IPS-NIHi7 (cell line): ENCODE data around the gene SNX32.

ENCODE experiments used
- DNase-seq: peaks from one replicate; pipeline ENCODE4 v3.0.0; 2012; ENCODE audit warnings: mixed read lengths; ENCODE audit errors: extremely low spot score

Gene SNX32

DNA sequence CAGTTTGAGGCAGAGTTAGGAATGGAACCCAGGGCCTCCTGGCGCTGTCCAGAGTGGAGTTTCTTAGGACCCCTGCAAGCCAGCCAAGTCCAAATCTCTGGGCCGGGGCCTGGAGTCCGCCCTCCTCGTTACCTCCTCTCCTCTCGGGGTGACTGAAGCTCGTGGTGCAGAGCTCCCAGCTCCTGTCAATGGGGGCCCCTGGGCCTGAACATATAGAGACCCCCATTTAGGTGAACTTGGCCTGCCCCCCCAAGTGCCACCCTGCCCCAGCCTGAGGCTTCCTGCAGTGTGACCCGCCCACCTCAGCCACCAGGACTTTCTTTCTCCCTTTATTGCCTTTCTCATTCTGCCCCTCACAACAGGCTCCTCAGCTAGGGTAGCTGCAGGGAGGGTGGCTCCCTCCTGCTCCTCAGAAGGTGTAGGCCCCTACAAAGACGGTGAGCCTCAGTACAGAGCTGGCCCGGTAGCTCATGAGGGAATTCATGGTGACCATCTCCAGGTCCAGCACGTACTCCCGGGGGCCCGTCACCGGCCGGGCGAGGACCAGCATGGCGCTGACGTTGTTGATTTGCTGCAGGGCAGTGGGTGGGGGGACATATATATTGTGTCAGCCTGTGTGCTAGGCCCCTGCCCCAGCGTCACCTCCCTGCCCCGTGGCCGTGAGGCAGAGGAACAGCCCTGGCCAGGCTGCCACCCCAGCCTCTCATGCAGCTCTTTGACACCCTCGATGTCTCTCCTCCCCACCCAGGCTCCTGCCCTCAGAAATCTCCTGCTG, 32.9 kb downstream of the SNX32 start:
- no peak for DNase-seq

GRCh38 chr11:65867284-65868071, 33.7 kb downstream of the SNX32 start:
- peak; percentile 55 for DNase-seq

DNA sequence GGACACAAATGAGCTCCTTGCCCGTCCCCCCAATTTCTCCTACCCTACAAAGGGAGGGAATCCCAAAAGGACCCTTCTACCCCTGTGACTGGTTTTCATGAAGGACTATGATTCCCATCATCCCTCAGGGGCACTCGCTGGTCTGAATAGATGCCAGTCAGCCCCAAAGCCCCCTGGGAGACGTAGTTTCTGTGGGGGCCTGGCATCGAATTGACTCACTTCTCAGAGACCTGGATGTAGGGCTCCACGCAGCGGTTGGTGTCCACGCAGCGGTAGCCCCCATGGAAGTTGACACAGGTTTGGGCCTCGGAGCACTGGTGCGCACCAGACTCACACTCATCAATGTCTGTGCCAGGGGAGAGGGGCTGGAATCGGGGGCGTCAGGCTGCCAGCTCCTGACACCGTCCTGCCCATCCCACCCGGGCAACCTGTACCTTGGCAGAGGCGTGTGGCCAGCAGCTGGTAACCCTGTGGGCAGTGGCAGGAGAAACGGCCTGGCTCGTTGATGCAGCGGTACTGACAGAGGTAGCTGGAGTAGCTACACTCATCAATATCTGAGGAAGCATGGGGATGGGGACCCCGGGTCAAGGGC, 34.4 kb downstream of the SNX32 start:
- DNase-seq = peak; percentile 78

DNA sequence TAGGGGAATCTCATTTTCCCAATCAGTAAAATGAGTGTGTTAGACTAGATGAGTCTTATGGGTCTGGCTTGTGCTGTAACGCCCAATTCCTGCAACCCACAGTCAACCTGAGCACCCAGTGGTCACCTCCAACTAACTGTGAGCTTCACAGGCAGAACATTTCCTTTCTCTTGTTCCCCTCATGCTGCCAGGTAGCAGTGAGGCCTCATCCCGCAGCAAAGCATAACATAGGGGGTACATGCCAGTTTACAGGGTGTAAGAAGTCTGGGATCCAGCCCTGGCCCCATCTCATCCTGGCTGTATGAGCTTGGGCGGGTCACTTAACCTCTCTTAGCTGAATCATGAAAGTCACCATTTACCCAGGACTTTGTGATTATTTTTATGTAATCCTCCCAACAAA, 35.1 kb downstream of the SNX32 start:
- DNase-seq = no peak

- DNase-seq = no peak
These were observed 36.0 kb downstream of the SNX32 start for GRCh38 chr11:65869643-65870306.

DNA sequence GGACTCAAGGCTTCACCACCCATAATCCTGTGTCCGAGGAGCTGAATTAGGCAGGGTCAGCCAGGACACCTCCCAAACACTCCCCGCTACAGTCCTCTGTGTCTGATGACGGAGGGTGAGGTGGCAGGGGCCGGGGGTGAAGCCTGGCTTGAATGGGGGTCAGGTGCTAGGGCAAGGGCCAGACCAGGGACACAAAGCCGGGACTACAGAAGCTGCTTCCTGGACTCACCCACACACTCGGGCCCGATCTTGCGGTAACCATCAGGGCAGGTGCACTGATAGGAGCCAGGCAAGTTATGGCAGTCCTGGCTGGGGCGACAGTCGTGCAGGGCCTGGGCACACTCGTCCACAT, 36.5 kb downstream of the SNX32 start:
- DNase-seq = no peak

DNA sequence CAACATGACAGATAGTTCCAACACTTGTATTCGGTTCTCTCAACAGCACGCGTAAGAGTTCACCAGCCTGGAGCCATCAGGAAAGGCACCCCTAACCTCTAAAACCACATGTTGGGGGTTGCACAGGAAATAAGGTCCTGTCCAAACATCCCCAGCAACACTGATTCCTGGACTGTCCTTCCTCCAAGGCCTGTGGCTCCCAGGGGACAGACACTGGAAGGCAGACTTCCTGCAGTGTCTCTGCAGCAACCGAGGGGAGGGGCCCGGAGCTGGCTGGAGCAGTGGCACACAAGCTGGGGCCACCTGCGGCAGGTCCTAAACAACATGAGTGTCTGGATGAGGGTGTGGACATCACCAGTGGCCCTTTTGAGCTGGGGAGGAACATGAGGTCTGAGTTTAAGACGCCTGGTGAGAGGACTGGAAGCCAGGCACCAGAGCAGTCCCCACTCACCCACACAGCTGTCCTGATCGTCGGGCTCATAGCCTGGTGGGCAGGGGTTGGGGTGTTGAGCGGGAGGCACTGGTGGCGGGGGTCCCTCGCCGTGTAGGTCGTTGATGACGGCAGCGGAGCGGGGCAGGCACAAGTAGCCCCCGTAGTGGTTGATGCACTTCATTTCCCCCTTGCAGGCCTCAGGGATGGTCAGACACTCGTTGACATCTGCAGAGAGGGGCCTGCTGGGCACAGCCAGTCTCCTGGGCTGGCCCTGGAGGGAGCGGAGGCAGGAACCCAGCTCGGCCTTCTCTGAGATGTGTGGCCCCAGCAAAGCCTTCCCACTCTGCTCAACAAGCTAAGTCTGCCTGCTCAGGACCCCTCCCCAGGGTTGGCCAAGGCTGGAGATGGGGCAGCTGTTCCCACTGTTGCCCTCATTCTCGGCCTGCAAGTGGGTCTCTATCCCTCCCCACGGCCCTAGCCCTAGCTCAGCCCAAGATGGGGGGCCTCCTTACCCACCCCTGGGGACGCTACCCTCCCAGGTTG, 37.2 kb downstream of the SNX32 start:
- DNase-seq = no peak

GRCh38 chr11:65871811-65872548, 38.2 kb downstream of the SNX32 start:
- peak; percentile 42 for DNase-seq

GRCh38 chr11:65872586-65873317, 39.0 kb downstream of the SNX32 start, which contains the start of gene EFEMP2:
Gene EFEMP2, minus strand, starts transcription at chr11:65872800. Its CDS starts 446 bp downstream, at chr11:65872354.
- peak; percentile 48 for DNase-seq

DNA sequence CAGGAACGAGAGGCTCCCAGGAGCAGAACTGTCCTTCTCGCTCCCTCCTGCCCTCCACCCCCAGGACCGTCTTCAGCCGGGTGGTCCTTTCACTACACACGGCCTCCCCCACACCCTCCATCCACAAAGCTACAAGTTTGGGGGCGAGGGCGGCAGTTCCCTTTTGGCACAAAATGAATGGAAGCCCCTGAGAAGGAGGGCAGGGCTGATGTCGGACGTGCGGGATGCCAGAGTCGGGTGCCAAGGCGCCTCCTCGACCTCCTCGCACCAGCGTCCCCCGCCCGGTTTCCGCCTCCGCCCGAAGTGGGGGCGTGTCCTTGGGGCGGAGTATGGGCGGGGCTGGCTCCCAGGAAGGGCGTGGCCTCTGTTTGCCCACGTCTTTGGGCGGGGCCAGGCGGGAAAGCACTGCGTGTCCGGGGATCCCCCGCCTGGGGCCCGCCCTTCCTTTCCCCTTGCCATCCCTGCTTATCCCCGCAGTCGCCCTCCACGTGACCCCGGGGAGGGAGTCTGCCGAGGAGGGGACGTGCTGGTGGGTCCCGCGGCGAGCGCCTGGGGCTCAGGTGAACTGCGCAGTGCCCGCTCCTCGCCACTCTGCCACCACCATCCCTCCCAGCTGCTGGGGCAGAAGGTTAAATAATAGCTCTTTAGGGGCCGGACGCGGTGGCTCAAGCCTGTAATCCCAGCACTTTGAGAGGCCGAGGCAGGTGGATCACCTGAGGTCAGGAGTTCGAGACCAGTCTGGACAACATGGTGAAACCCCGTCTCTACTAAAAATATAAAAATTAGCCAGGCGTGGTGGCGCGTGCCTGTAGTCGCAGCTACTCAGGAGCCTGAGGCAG, 39.8 kb downstream of the SNX32 start:
- DNase-seq = peak; percentile 94

- no peak for DNase-seq
These were observed 45.9 kb downstream of the SNX32 start, which contains the start of gene CTSW for GRCh38 chr11:65879617-65880016. Gene CTSW, plus strand, starts transcription at chr11:65879837. Its CDS starts 18 bp downstream, at chr11:65879855.

DNA sequence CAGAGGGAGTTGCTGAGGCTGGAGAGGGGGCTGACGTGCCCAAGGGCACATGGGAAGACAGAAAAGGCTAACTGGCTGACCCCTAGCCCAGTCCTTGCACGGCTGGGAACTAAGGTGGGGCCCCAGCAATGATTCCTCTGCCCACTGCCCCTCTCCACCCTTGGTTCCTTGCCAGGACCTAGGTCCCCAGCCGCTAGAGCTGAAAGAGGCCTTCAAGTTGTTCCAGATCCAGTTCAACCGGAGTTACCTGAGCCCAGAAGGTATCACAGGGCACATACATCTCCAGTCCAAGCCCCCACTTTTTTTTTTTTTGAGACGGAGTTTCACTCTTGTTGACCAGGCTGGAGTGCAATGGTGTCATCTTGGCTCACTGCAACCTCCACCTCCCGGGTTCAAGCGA, 46.3 kb downstream of the SNX32 start:
- DNase-seq = no peak

DNA sequence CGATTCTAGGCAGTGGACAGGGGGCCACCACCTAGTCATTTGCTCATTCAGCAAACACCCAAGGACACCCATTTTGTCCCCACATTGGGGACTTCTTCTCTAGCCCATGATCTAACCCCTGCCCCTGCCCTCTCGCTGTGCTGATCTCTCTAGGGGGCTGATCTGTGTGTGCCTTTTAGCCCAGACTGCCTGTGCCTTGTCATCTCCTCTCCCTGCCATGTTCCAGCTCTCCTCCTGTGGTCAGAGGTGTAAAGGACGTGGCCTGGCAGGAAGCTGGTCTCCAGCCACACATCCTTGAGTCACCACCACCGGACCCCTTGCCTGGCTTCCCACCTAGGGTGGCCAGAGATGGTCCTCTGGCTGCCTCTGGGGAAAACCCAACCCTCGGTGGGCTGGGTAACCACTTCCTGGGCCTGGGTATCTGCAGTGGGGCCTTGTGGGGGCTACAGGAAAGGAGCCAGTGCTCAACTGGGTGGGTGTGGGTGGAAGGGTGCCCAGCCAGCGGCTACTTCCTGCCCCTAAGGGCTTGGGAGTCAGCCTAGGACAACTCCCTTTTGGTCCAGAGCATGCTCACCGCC, 47.2 kb downstream of the SNX32 start:
- DNase-seq = no peak

DNA sequence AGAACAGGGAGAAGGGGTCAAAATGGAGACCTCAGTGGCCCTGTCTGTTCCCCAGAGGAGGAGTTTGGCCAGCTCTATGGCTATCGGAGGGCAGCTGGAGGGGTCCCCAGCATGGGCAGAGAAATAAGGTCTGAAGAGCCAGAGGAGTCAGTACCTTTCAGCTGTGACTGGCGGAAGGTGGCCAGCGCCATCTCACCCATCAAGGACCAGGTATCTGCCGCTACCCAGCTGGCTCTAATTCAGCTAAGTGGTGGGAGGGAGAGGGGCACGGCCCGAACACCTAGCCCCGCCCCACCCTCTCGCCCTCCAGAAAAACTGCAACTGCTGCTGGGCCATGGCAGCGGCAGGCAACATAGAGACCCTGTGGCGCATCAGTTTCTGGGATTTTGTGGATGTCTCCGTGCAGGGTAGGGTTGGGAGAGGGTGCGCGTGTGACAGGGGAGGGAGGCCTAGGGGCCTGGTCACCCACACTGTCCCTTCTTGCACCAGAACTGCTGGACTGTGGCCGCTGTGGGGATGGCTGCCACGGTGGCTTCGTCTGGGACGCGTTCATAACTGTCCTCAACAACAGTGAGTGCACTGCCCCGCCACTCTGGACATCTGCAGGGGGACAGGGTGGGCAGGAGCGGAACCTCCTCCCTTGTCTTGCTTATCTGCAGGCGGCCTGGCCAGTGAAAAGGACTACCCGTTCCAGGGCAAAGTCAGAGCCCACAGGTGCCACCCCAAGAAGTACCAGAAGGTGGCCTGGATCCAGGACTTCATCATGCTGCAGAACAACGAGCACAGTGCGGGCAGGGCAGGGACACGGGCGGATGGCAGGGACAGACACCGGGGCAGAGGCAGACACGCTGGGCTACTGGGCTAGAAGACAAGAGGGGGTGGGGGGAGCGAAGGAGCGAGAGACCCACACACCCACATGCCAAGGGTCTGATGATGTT, 48.6 kb downstream of the SNX32 start:
- no peak for DNase-seq

DNA sequence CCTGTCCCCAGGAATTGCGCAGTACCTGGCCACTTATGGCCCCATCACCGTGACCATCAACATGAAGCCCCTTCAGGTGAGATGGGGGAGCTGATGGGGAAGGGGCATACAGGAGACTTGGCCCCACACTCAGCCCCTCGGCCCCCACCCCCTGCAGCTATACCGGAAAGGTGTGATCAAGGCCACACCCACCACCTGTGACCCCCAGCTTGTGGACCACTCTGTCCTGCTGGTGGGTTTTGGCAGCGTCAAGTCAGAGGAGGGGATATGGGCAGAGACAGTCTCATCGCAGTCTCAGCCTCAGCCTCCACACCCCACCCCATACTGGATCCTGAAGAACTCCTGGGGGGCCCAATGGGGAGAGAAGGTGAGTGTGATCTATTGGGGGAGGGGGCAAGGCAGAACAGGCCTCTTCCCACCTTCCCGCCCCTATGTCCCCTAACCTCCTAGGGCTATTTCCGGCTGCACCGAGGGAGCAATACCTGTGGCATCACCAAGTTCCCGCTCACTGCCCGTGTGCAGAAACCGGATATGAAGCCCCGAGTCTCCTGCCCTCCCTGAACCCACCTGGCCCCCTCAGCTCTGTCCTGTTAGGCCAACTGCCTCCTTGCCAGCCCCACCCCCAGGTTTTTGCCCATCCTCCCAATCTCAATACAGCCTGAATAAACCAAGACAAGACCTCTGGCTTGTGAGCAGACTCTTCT, 49.4 kb downstream of the SNX32 start:
- no peak for DNase-seq
